ENCODE results near the gene ENOSF1.

DNA sequence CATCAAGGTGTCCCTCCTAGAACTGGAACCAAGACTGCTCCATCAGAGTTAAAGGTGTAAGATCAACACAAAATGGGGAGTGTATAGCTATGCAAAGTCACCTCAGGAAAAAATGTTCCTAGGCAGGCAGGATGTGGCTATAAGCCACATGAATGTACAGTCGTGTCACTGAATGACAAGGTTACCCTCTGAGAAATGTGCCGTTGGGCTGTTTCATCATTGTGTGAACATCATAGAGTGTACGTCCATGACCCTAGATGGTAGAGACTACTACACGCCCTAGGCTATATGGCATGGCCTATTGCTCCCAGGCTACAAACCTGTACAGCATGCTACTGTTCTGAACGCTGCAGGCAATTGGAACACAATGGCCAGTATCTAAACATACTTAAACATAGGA, 30.4 kb downstream of the ENOSF1 start:
- TF ChIP-seq EP300 (IDR thresholded peaks at IDR 0.05) (no peak), POLR2AphosphoS5 (IDR thresholded peaks at IDR 0.05) (no peak)
- TF ChIP-seq, protein P1, sequence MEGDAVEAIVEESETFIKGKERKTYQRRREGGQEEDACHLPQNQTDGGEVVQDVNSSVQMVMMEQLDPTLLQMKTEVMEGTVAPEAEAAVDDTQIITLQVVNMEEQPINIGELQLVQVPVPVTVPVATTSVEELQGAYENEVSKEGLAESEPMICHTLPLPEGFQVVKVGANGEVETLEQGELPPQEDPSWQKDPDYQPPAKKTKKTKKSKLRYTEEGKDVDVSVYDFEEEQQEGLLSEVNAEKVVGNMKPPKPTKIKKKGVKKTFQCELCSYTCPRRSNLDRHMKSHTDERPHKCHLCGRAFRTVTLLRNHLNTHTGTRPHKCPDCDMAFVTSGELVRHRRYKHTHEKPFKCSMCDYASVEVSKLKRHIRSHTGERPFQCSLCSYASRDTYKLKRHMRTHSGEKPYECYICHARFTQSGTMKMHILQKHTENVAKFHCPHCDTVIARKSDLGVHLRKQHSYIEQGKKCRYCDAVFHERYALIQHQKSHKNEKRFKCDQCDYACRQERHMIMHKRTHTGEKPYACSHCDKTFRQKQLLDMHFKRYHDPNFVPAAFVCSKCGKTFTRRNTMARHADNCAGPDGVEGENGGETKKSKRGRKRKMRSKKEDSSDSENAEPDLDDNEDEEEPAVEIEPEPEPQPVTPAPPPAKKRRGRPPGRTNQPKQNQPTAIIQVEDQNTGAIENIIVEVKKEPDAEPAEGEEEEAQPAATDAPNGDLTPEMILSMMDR (IDR thresholded peaks at IDR 0.05): no peak
